OCI-LY7 (cell line): Measurements from ENCODE around the gene DDR1. TPM values are rescaled to one million over a fixed set of nuclear protein-coding genes. Genes with fewer than 3 reads are reported as not detected.
"Not testable (repeated sequence)": the region's sequence is repeated elsewhere in the genome, so short reads cannot be mapped to it uniquely, and the experiment has no call there.

Source experiments
- BruUV-seq: library from RNA; stranded (reverse); fragments of 400-500 nt; replicated peaks from 2 replicates; lab custom pipeline; 2021; lab: Mats Ljungman, UMichigan
- CTCF ChIA-PET: fragments of 300-600 bp; sonication (Branson Sonifier 250); formaldehyde crosslinking; loops from one replicate; lab custom pipeline; 2022; ENCODE audit warnings: antibody characterized with exemption; ENCODE audit not compliant: unreplicated experiment; lab: Charles Lee
- POLR2A ChIA-PET: fragments of 300-600 bp; sonication (Branson Sonifier 250); formaldehyde crosslinking; loops from one replicate; lab custom pipeline; 2022; ENCODE audit warnings: antibody characterized with exemption; lab: Charles Lee
- DNase-seq: peaks from one replicate; pipeline ENCODE4 v3.0.0-alpha.2; 2015; ENCODE audit warnings: low spot score
- H2AFZ ChIP-seq: fragments of 200-600 bp; sonication (generic), shearing (Covaris generic); 2 replicates; pipeline ENCODE4 v1.6.1; 2014; ENCODE audit warnings: mild to moderate bottlenecking, antibody characterized with exemption, low read length, moderate library complexity
- H3K27ac ChIP-seq: fragments of 200-600 bp; sonication (generic); 2 replicates; pipeline ENCODE4 v1.5.1; 2014; ENCODE audit warnings: mixed run types, low read depth, mild to moderate bottlenecking, moderate library complexity, low read length, inconsistent platforms; ENCODE audit not compliant: poor library complexity, severe bottlenecking
- H3K36me3 ChIP-seq: fragments of 200-600 bp; sonication (generic); 2 replicates; pipeline ENCODE4 v1.6.1; 2014; ENCODE audit warnings: mild to moderate bottlenecking, antibody characterized with exemption, low read length, moderate library complexity, mixed read lengths; ENCODE audit not compliant: insufficient read depth
- H3K4me1 ChIP-seq: fragments of 200-600 bp; sonication (generic); 2 replicates; pipeline ENCODE4 v1.5.1; 2014; ENCODE audit warnings: mild to moderate bottlenecking, low read length; ENCODE audit not compliant: insufficient read depth, poor library complexity, severe bottlenecking
- H3K4me2 ChIP-seq: fragments of 200-600 bp; sonication (generic); 2 replicates; pipeline ENCODE4 v1.6.1; 2014; ENCODE audit warnings: mild to moderate bottlenecking, low read length
- H3K4me3 ChIP-seq: fragments of 200-600 bp; sonication (generic); 2 replicates; pipeline ENCODE4 v1.5.1; 2014; ENCODE audit warnings: mild to moderate bottlenecking, low read depth, low read length; ENCODE audit not compliant: poor library complexity, severe bottlenecking
- H3K79me2 ChIP-seq: fragments of 200-600 bp; sonication (generic); 2 replicates; pipeline ENCODE4 v1.6.1; 2016; ENCODE audit warnings: low read depth, mild to moderate bottlenecking, low read length, moderate library complexity, mixed read lengths; ENCODE audit not compliant: insufficient read depth
- H3K9me2 ChIP-seq: fragments of 200-600 bp; sonication (generic); 2 replicates; pipeline ENCODE4 v1.6.1; 2016; ENCODE audit warnings: mild to moderate bottlenecking, low read length, mixed read lengths; ENCODE audit not compliant: insufficient read depth
- H3K9me3 ChIP-seq: fragments of 200-600 bp; sonication (generic); 2 replicates; pipeline ENCODE4 v1.6.1; 2014; ENCODE audit warnings: mild to moderate bottlenecking, mixed run types, low read length, mixed read lengths
- H4K20me1 ChIP-seq: fragments of 200-600 bp; sonication (generic); 2 replicates; pipeline ENCODE4 v1.6.1; 2014; ENCODE audit warnings: mild to moderate bottlenecking, antibody characterized with exemption, low read length, moderate library complexity, mixed read lengths; ENCODE audit not compliant: insufficient read depth
- EZH2phosphoT487 ChIP-seq: fragments of 200-600 bp; sonication (generic); IDR thresholded peaks from 2 replicates; pipeline ENCODE4 v1.6.1; 2018; ENCODE audit warnings: low read depth, borderline replicate concordance, mild to moderate bottlenecking, mixed run types, antibody characterized with exemption, low read length, moderate library complexity, mixed read lengths
- intact Hi-C: fragments of 100-400 bp; cut with micrococcal nuclease; formaldehyde crosslinking; loops from one replicate; pipeline ENCODE4 v1.10.0; 2022; ENCODE audit not compliant: unreplicated experiment
- total RNA-seq, 2 experiments: library from RNA; depleted of rRNA in 1 of 2; stranded (reverse); fragments of >200 nt in 1 of 2; shearing (Covaris generic) in 1 of 2; gene quantifications; 2 replicates each; pipeline ENCODE4 v1.2.3, GENCODE V29; 2014 to 2022
- TF ChIP-seq, protein P1 (sequence below): fragments of 200-600 bp; sonication (generic); conservative IDR thresholded peaks from 2 replicates; pipeline ENCODE4 v1.5.1; 2014; ENCODE audit warnings: mild to moderate bottlenecking, antibody characterized with exemption, low read length, moderate library complexity, mixed read lengths

Gene DDR1
- total RNA-seq, 2 experiments from 2014 or later, result 14.0 to 30.3 TPM

DNA sequence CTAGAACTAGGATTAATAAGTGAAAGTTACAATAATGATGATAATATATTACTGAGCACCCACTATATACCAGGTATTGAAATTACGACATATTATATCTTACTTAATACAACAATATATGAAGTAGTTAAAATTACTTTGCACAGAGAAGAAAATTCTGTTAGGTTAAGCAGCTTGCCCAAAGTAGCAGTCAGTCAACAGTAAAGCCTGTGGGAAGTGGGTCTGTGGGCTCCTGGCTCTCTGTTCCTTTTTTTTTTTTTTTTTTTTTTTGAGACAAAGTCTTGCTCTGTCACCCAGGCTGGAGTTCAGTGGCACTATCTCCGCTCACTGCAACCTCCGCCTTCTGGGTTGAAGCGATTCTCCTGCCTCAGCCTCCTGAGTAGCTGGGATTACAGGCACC lies 18.9 kb downstream of the DDR1 start:
- TF ChIP-seq EZH2phosphoT487, result no peak
- TF ChIP-seq, protein P1, sequence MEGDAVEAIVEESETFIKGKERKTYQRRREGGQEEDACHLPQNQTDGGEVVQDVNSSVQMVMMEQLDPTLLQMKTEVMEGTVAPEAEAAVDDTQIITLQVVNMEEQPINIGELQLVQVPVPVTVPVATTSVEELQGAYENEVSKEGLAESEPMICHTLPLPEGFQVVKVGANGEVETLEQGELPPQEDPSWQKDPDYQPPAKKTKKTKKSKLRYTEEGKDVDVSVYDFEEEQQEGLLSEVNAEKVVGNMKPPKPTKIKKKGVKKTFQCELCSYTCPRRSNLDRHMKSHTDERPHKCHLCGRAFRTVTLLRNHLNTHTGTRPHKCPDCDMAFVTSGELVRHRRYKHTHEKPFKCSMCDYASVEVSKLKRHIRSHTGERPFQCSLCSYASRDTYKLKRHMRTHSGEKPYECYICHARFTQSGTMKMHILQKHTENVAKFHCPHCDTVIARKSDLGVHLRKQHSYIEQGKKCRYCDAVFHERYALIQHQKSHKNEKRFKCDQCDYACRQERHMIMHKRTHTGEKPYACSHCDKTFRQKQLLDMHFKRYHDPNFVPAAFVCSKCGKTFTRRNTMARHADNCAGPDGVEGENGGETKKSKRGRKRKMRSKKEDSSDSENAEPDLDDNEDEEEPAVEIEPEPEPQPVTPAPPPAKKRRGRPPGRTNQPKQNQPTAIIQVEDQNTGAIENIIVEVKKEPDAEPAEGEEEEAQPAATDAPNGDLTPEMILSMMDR, result no peak
- Histone ChIP-seq H3K4me1 (peaks cover 18% of the 10 kb centered on the region), H2AFZ (peak overlapping the region; percentile 81; the same call in 1 of the 2 replicates), H3K9me2 (no peaks in the 10 kb centered on the region), H3K9me3 (no peaks in the 10 kb centered on the region), H3K4me3 (no peak overlapping the region), H3K79me2 (peaks cover 2% of the 10 kb centered on the region; the same call in 1 of the 2 replicates), H3K36me3 (peaks cover 7% of the 10 kb centered on the region; the same call in 1 of the 2 replicates), H3K4me2 (peak overlapping the region; percentile 21), H4K20me1 (no peaks in the 10 kb centered on the region), H3K27ac (peak overlapping the region; percentile 8)
- ChIA-PET CTCF (no interaction called here), POLR2A (interaction anchor here (1.7 kb wide), 1 partner anchor 9 kb away, joined by 4 read pairs; no protein-coding TSS in a partner anchor)
- DNase-seq, result peak; percentile 30
- no TSS peak for BruUV-seq
- intact Hi-C loops, result no loop called here

GRCh38 chr6:30907290-30907757 lies 23.0 kb downstream of the DDR1 start:
- POLR2A ChIA-PET, result interaction anchor here (0.6 to 3.0 kb wide), 6 partner anchors 12 to 186 kb away, joined by 3 to 15 read pairs (median 4); no protein-coding TSS in a partner anchor
- H3K9me3 ChIP-seq, H4K20me1 ChIP-seq, CTCF ChIA-PET, H3K27ac ChIP-seq, BruUV-seq, H3K9me2 ChIP-seq, DNase-seq: not testable (repeated sequence)
- Histone ChIP-seq H2AFZ (peak overlapping the region; percentile 47; the same call in 1 of the 2 replicates), H3K4me2 (peak overlapping the region; percentile 46), H3K36me3 (peaks cover 24% of the 10 kb centered on the region; the same call in 1 of the 2 replicates), H3K4me3 (peak overlapping the region; percentile 91), H3K4me1 (peaks cover 24% of the 10 kb centered on the region), H3K79me2 (peaks cover 11% of the 10 kb centered on the region; the same call in 1 of the 2 replicates)
- intact Hi-C loops, result loop anchor here (5.0 kb wide), 1 partner anchor 350 kb away; the partner anchor contains the start of genes GNL1 and PRR3

DNA sequence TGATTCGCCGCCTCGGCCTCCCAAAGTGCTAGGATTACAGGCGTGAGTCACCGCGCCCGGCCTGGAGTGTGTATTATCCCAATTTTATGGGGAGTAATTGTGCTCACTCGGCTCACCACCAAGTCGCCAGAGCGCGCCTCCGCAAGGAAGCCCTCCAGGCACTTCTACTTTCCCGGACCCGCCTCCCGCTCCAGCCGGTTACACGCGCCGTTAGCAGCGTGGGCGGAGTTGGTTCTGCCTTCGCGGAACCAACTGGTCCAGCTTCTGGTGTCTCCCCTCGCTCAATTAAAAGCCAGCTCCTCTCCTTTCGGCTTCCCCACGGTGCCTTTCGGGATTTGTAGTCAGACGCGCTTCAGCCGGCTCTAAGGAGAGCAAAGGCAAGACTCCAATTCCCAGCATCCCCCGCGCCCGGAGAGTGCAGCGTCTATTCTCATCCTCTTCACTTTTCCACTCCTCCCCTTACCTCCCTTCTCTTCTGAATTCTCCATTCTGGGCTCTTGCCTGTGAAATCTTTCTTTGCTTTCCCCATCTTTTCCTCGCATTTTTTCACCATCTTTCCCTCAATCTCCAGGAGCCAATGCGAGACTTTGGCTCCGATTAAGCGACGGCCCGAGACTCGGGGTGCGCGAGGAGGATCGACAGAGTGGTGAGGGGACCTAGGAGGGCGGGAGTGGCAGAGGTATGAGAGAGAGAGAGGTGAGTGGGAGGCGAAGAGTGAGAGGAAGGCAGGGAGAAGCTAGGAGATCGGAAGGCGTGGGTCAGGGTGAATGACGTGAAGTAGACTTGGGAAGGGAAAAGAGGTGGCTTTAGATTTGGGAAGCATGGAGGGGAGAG lies 23.7 kb downstream of the DDR1 start, which contains the start of gene GTF2H4:
GTF2H4 (plus strand) TSS at position 450 of the 834 bp plus-strand sequence.
- H3K4me2 ChIP-seq, result peak within 1 kb of the TSS; percentile 96
- peaks cover 11% of the 10 kb centered on the region; the same call in 1 of the 2 replicates for H3K79me2 ChIP-seq
- H3K36me3 ChIP-seq, result peaks cover 30% of the 10 kb centered on the region; the same call in 1 of the 2 replicates
- TF ChIP-seq EZH2phosphoT487, result no peak
- TF ChIP-seq, protein P1, result no peak
- ChIA-PET POLR2A (interaction anchor here (0.6 to 3.0 kb wide), 5 partner anchors 13 to 186 kb away, joined by 3 to 15 read pairs (median 3); no protein-coding TSS in a partner anchor), CTCF (no interaction called here)
- no TSS peak for BruUV-seq
- intact Hi-C loops, result loop anchor here (5.0 kb wide), 1 partner anchor 351 kb away; the partner anchor contains the start of genes GNL1 and PRR3
- H3K4me1 ChIP-seq, result peaks cover 17% of the 10 kb centered on the region
- no peaks in the 10 kb centered on the region for H3K9me3 ChIP-seq
- DNase-seq, result peak; percentile 98
- H3K4me3 ChIP-seq, result peak within 1 kb of the TSS; percentile 91
- peak within 1 kb of the TSS; percentile 89 for H2AFZ ChIP-seq
- H4K20me1 ChIP-seq, result no peaks in the 10 kb centered on the region
- H3K9me2 ChIP-seq, result no peaks in the 10 kb centered on the region
- peak within 1 kb of the TSS; percentile 15 for H3K27ac ChIP-seq
